HepG2 (cell line): ENCODE measurements around the gene CHFR. TPM values are rescaled to one million over a fixed set of nuclear protein-coding genes. Genes with fewer than 3 reads are reported as not detected.

ENCODE experiments used
- ARNT ChIP-seq: fragments of 450-650 bp; IDR thresholded peaks from 2 replicates; pipeline ENCODE4 v1.6.1; 2017
- CENPBD1 ChIP-seq: sonication (generic); formaldehyde crosslinking; IDR thresholded peaks from 2 replicates; pipeline ENCODE4 v1.8.0; 2022; ENCODE audit warnings: missing genetic modification reagents, low read depth, mild to moderate bottlenecking, borderline replicate concordance
- CENPX ChIP-seq: sonication (generic); formaldehyde crosslinking; IDR thresholded peaks from 2 replicates; pipeline ENCODE4 v1.9.0; 2021; ENCODE audit warnings: mild to moderate bottlenecking, missing genetic modification reagents, moderate library complexity
- HMGXB3 ChIP-seq: sonication (generic); formaldehyde crosslinking; IDR thresholded peaks from 2 replicates; pipeline ENCODE4 v1.4.0; 2020; ENCODE audit warnings: missing genetic modification reagents, borderline replicate concordance
- MXI1 ChIP-seq: IDR thresholded peaks from 3 replicates; pipeline ENCODE4 v1.6.1; 2012; ENCODE audit warnings: low read depth, low read length, inconsistent platforms, borderline replicate concordance
- SMYD3 ChIP-seq: sonication (generic); formaldehyde crosslinking; IDR thresholded peaks from 2 replicates; pipeline ENCODE4 v1.8.1; 2023; ENCODE audit warnings: mild to moderate bottlenecking, missing genetic modification reagents
- SP4 ChIP-seq: sonication (generic); formaldehyde crosslinking; IDR thresholded peaks from 2 replicates; pipeline ENCODE4 v1.8.1; 2023; ENCODE audit warnings: mild to moderate bottlenecking, missing genetic modification reagents
- TBX2 ChIP-seq: sonication (generic); formaldehyde crosslinking; IDR thresholded peaks from 2 replicates; pipeline ENCODE4 v1.5.0; 2020; ENCODE audit warnings: missing genetic modification reagents, mild to moderate bottlenecking, borderline replicate concordance
- ZBED4 ChIP-seq: sonication (generic); formaldehyde crosslinking; IDR thresholded peaks from 2 replicates; pipeline ENCODE4 v1.4.0; 2020; ENCODE audit warnings: missing genetic modification reagents, borderline replicate concordance
- ZFP41 ChIP-seq: sonication (generic); formaldehyde crosslinking; IDR thresholded peaks from 2 replicates; pipeline ENCODE4 v1.4.0; 2020; ENCODE audit warnings: mild to moderate bottlenecking, missing genetic modification reagents, borderline replicate concordance
- ZNF44 ChIP-seq: sonication (generic); formaldehyde crosslinking; IDR thresholded peaks from 2 replicates; pipeline ENCODE4 v1.5.1; 2020; ENCODE audit warnings: mild to moderate bottlenecking, missing genetic modification reagents
- ZNF720 ChIP-seq: sonication (generic); formaldehyde crosslinking; IDR thresholded peaks from 2 replicates; pipeline ENCODE4 v1.4.0; 2020; ENCODE audit warnings: missing genetic modification reagents
- ZNF770 ChIP-seq: sonication (generic); formaldehyde crosslinking; IDR thresholded peaks from 2 replicates; pipeline ENCODE4 v1.5.0; 2020; ENCODE audit warnings: mild to moderate bottlenecking, missing genetic modification reagents
- polyA plus RNA-seq, 8 experiments: library from polyadenylated mRNA; depleted of rRNA in 3 of 8; stranded (reverse) in 7 of 8; unstranded in 1 of 8; fragments of >200 nt; fragmentation: Illumina TruSeq in 4 of 8; extraction: Trizol in 4 of 8; gene quantifications; 2 replicates each; pipeline versions ENCODE4 v1.2.1 to v1.2.3, GENCODE V29; 2011 to 2016; ENCODE audit warnings: low read depth in 4 of 8, missing spikeins in 1 of 8, mixed read lengths in 1 of 8; ENCODE audit not compliant: insufficient read depth in 1 of 8
- total RNA-seq, 5 experiments: library from RNA; depleted of rRNA; stranded (reverse); fragments of >200 nt; fragmentation: Illumina TruSeq; extraction: Trizol; gene quantifications; 2 replicates each; pipeline ENCODE4 v1.2.3, GENCODE V29; 2016; ENCODE audit warnings: low read depth in 1 of 5
- TF ChIP-seq, protein P1 (sequence below): sonication (generic); formaldehyde crosslinking; conservative IDR thresholded peaks from 2 replicates; pipeline ENCODE4 v1.4.0; 2020; ENCODE audit warnings: missing genetic modification reagents

The CHFR gene
- total and polyA plus RNA-seq, 2 of the 13 experiments (the other 11 are each of a cell fraction or from before 2014, with no cell fraction given) = 21.4 to 21.5 TPM

DNA sequence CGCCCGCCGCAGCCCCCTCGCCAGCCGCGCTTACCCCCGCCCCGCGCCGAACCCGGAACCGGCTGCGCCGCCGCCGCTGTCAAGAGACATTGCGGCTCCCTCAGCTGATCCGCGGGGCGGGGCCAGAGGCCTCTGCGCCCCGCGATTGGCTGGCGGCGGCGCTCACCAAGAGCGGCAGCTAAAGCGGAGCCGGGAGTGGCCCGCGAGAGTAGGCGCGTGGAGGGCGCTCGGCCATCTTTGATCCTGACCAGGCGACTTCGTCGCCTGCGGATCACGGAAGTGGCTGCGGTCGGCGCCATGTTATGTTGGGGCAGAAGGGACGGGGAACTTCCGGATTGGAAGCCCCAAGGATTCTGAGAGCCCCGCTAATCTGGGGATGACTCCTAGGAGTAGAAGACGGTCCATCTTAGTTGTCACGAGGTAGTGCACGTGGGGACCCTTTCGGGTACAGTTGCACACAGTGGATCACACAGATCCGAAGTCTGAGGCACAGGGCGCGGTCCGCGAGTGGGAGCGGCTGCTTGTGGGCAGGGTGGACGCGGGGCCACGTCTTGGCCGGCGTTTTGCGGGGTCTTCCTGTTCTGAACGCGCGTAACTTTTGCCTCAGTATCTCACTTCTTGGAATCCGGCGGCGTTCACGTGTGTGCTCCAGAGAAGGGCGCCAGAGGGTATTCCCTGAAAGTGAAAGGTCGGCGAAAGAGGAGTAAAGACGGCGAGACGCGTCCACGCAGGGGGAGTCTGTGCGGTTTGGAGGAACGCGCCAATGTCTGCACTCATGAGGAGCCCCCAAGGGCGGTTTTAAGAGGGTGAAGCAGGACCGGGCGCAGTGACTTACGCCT lies at the start of gene CHFR (continued):
- 0 out of 2 replicates have a peak, but pooled peaks have one; percentile 82 for TF ChIP-seq HMGXB3 (CRISPR knock-in tag)
- no peak for TF ChIP-seq CENPX (CRISPR knock-in tag)
- TF ChIP-seq TBX2 (CRISPR knock-in tag) = no peak
- TF ChIP-seq ZBED4 = no peak; the same call in 1 of the 2 replicates
- TF ChIP-seq ZNF720 = 0 out of 2 replicates have a peak, but pooled peaks have one; percentile 62
- TF ChIP-seq CENPBD1 (CRISPR knock-in tag) = no peak
- TF ChIP-seq, protein P1, sequence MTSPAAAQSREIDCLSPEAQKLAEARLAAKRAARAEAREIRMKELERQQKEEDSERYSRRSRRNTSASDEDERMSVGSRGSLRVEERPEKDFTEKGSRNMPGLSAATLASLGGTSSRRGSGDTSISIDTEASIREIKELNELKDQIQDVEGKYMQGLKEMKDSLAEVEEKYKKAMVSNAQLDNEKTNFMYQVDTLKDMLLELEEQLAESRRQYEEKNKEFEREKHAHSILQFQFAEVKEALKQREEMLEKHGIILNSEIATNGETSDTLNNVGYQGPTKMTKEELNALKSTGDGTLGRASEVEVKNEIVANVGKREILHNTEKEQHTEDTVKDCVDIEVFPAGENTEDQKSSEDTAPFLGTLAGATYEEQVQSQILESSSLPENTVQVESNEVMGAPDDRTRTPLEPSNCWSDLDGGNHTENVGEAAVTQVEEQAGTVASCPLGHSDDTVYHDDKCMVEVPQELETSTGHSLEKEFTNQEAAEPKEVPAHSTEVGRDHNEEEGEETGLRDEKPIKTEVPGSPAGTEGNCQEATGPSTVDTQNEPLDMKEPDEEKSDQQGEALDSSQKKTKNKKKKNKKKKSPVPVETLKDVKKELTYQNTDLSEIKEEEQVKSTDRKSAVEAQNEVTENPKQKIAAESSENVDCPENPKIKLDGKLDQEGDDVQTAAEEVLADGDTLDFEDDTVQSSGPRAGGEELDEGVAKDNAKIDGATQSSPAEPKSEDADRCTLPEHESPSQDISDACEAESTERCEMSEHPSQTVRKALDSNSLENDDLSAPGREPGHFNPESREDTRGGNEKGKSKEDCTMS = no peak
- TF ChIP-seq SP4 (CRISPR knock-in tag) = peak; percentile 55; the same call in 1 of the 2 replicates
- no peak for TF ChIP-seq SMYD3 (CRISPR knock-in tag)
- no peak for TF ChIP-seq ARNT
- TF ChIP-seq ZNF44 = peak; percentile 81; the same call in 1 of the 2 replicates
- TF ChIP-seq ZFP41 (CRISPR knock-in tag) = no peak
- TF ChIP-seq MXI1 = peak; percentile 68; the same call in 1 of the 3 replicates
- no peak for TF ChIP-seq ZNF770 (CRISPR knock-in tag)
